GM18951 (cell line): Measurements from ENCODE around the gene MTSS2.

Experiments used
- POLR2A ChIP-seq: IDR thresholded peaks from 4 replicates; pipeline ENCODE4 v1.6.1; 2011; ENCODE audit warnings: mild to moderate bottlenecking; ENCODE audit not compliant: insufficient read length, insufficient read depth; ENCODE audit errors: extremely low read depth
- in situ Hi-C: fragments of 300-500 bp; cut with MboI; formaldehyde crosslinking; loops from one replicate; pipeline ENCODE4 v1.12.0; 2022; ENCODE audit warnings: low sequenced_read_pairs, mixed read lengths, inconsistent platforms; ENCODE audit not compliant: unreplicated experiment

The MTSS2 gene

DNA sequence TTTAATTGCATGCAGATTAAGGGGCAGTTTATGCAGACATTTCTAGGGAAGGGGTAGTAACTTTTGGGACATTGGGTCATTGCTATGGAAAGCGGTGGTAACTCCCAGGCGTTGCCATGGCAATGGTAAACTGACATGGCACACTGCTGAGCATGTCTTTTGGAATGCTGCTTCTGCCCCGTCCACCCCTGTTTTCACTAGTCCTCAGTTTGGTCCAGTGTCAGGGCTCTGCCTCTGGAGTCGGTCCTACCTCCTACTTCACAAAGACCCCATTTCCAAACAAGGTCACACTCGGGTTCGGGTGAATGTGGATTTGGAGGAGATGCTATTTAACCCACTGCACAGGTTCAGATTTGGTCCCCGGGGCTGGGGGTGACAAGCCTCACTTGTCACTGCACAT is 36.6 kb downstream of the MTSS2 start:
- in situ Hi-C loops, result loop anchor here (25.0 kb wide), 1 partner anchor 487 kb away; the partner anchor contains the start of gene CLEC18C
- no peak for TF ChIP-seq POLR2A

DNA sequence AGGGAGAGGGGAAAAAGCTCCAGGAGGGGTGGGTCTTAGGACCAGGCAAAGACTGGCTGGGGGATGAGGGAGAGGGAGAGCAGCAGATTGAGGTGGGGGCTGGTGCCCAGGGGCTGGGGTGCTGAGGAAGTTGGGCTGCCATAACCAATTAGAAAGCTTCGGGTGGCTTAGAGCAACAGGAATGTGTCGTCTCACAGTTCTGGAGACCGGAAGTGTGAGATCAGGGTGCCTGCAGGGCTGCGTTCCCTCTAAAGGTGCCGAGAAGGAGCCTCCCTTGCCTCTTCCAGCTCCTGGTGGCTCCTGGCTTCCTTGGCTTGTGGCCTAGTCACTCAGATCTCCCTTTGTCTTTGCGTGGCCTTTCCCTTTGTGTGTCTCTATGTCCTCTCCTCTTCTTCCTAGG is 37.2 kb downstream of the MTSS2 start:
- in situ Hi-C loops, result loop anchor here (25.0 kb wide), 1 partner anchor 486 kb away; the partner anchor contains the start of gene CLEC18C
- no peak for TF ChIP-seq POLR2A

DNA sequence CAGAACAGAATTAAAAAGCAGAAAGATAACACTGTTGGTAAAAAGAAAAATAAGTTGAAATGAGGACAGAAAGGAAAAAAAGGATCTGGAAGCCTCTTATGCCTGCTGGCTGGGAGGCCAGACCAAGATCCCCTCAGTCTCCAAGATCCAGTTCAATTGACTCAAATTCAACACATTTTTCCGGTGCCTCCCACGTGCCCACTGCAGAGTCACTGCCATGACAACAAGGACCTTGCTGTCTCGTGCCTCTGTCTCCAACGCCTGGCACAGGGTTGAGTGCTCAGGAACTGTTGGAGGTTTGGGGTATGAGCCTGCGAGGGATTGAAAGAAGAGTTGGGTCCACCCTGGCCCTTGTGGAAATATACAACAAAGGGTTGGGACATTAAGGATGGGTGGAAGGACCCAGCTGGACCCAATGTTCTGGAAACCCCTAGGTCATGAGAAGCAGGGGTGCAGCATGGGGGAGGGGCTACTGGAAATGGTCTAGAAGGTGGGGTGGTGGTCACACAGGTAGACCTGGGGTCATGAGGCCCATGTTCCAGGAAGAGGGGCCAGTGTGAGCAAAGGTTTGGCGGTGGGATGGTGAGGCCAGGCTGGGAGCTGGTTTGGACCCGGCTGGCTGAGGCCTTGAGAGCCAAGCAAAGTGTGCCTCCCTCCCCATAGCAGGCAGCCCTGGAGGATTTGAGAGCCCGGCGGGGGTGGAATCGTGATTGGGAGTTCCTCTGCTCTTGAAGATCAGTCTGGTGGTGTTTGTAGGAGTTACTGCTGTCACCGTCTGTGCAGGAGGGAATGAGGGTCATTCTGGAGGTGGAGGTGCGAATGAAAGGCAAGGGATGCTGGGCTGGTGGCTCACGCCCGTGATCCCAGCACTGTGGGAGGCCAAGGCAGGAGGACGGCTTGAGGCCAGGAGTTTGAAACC is 38.2 kb downstream of the MTSS2 start:
- in situ Hi-C loops, result loop anchor here (25.0 kb wide), 1 partner anchor 485 kb away; the partner anchor contains the start of gene CLEC18C
- TF ChIP-seq POLR2A, result no peak

DNA sequence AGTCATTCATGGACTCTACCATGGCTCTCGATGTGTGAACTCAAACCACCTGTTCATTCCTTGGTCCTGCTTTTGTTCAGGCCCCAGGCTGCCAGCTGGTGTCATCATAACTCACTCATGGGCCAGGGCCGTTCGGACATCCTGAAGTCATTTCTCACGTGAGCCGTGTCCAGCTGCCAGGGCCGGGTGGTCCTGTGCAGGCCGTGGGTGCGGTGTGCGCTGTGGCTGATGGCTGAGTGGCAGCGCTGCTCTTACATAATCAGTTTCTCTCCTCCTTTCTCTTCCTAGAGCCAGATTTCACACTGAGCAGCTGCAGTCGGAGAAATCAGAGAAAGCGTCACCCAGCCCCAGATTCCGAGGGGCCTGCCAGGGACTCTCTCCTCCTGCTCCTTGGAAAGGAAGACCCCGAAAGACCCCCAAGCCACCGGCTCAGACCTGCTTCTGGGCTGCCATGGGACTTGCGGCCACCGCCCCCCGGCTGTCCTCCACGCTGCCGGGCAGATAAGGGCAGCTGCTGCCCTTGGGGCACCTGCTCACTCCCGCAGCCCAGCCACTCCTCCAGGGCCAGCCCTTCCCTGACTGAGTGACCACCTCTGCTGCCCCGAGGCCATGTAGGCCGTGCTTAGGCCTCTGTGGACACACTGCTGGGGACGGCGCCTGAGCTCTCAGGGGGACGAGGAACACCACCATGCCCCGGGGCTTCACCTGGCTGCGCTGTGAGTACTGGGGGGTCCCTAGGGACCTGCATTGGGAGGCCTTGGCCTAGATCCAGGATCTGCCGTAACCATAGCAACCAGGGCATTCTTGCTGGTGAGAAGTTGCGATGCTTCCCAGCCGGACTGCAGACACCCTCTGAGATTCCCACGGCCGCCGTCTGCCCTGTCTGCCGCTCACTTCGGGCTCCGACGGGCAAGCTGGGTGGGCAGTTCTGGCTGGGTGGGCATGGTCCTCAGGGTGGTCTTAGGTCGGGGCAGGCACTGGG is 39.3 kb downstream of the MTSS2 start, which contains the start of gene IL34:
Gene IL34, plus strand, starts transcription at position 300 of the 982 bp plus-strand sequence. Its CDS starts 389 bp downstream, at position 689.
- in situ Hi-C loops, result loop anchor here (25.0 kb wide), 1 partner anchor 484 kb away; the partner anchor contains the start of gene CLEC18C
- TF ChIP-seq POLR2A, result no peak

DNA sequence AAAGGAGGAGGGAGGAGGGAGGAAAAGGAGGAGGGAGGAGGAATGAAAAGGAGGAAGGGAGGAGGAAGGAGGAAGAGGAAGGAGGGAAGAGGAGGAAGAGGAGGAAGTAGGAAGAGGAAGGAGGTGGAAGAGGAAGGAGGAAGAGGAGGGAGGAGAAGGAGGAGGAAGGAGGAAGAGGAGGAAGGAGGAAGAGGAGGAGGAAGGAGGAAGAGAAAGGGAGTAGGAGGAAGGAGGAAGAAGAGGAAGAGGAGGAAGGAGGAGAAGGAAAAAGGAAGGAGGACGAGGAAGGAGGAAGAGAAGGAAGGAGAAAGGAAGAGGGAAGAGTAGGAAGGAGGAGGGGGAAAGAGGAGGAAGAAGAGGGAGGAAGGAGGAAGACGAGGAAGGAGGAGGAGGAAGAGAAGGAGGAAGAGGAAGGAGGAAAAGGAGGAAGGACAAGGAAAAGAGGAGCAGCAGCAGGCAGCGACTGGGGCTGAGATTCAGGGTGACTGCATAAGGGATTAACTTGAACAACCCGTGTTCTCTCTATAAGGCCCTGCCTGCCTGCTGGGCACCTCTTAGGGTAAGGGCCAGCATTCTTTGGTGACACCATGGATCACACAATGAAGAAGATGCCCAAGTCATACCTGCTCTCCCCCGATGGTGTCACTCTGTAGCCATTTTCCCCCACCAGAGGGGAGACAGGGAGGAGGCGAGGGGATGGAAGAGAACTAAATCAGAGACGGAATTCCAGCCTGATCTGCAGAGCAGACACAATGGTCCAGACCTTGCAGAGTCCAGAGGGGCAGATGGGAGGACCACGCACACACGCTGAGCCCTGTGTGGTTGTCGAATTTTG is 40.9 kb downstream of the MTSS2 start:
- TF ChIP-seq POLR2A, result no peak

DNA sequence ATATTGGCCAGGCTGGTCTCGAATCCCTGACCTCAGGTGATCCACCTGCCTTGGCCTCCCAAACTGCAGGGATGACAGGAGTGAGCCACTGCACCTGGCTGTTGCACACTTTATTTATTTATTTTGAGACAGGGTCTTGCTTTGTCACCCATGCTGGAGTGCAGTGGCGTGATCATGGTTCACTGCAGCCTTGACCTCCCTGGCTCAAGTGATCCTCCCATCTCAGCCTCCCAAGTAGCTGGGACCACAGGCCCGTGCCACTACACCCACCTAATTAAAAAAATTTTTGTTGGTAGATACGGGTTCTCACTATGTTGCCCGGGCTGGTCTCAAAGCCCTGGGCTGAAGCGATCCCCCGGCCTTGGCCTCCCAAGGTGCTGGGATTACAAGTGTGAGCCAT is 42.6 kb downstream of the MTSS2 start:
- in situ Hi-C loops, result loop anchor here (25.0 kb wide), 1 partner anchor 481 kb away; the partner anchor contains the start of gene CLEC18C

More for the DNA sequence above, 40.9 kb downstream of the MTSS2 start:
- in situ Hi-C loops, result loop anchor here (25.0 kb wide), 1 partner anchor 483 kb away; the partner anchor contains the start of gene CLEC18C

DNA sequence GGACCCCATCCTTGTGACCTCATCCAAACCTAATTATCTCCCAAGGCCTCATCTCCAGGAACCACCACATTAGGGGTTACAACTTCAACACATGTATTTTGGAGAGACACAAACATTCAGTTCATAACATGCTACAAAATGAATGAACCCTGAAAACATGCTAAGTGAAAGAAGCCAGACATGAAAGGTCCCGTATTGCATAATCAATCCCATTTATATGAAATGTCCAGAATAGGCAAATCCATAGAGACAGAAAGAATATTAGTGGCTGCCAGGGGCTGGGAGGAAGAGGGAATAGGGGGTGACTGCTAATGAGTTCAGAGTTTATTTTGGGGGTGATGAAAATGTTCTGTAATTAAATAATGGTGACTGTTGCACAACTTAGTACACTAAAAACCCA is 43.2 kb downstream of the MTSS2 start:
- TF ChIP-seq POLR2A, result no peak
- in situ Hi-C loops, result loop anchor here (25.0 kb wide), 1 partner anchor 480 kb away; the partner anchor contains the start of gene CLEC18C

DNA sequence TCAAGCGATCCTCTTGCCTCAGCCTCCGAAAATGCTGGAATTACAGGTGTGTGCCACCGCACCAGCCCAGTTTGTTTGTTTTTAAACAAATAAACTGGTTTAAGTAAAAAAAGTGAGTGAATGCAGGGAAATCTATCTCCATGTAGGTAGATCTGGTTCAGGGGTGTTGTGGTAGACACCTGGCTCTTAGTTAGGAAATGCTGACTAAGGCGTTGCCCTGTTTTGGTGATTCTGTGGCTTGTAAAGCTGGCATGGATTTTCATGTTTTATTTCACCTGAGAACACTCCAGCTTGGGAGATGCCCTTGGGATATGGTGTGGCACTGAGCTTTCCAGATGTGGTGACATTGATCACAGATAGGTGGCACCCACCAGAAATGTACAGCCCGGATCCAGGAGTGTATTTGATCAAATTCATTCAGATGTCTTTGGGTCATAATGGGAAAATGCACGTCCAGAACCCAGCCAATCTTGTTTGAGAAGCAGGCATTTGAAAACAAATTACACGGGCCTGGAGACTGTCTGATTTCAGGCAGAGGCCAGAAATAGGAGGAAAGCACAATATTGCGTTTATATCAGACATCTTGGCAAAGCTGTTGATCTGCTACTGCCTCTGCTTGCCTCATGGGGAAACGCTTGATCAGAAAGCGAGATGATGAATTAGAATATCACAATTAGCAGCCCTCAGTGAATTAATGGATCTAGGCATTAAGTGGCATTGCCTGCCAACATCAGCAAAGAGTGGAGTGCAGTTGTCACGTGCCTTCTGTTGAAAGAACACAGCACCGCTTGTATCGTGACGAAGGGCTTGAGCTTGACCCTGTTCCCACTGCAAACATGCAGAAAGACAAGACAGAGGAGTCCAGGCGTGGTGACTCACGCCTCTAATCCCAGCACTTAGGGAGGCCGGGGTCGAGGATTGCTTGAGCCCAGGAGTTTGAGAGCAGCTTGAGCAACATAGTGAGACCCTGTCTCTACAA is 46.8 kb downstream of the MTSS2 start:
- no peak for TF ChIP-seq POLR2A

More for the DNA sequence above, 46.8 kb downstream of the MTSS2 start:
- in situ Hi-C loops, result loop anchor here (25.0 kb wide), 1 partner anchor 477 kb away; the partner anchor contains the start of gene CLEC18C
